ENCODE data around the gene FGF2. TPM values are rescaled to one million over a fixed set of nuclear protein-coding genes. Genes with fewer than 3 reads are reported as not detected.
"Not testable (repeated sequence)": the region's sequence is repeated elsewhere in the genome, so short reads cannot be mapped to it uniquely, and the experiment has no call there.

FGF2 gene
- total RNA-seq = 17.8 and 19.9 TPM in 2 replicates

DNA sequence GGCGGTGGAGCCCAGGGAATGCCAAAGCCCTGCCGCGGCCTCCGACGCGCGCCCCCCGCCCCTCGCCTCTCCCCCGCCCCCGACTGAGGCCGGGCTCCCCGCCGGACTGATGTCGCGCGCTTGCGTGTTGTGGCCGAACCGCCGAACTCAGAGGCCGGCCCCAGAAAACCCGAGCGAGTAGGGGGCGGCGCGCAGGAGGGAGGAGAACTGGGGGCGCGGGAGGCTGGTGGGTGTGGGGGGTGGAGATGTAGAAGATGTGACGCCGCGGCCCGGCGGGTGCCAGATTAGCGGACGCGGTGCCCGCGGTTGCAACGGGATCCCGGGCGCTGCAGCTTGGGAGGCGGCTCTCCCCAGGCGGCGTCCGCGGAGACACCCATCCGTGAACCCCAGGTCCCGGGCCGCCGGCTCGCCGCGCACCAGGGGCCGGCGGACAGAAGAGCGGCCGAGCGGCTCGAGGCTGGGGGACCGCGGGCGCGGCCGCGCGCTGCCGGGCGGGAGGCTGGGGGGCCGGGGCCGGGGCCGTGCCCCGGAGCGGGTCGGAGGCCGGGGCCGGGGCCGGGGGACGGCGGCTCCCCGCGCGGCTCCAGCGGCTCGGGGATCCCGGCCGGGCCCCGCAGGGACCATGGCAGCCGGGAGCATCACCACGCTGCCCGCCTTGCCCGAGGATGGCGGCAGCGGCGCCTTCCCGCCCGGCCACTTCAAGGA lies at the start of gene FGF2:
Gene FGF2 (plus strand): TSS at position 279 of the 705 bp plus-strand sequence. CDS start 344 bp downstream, at position 623.
- intact Hi-C loops (cut with micrococcal nuclease) = loop anchor here (5.0 kb wide), 2 partner anchors 114 to 209 kb away; no protein-coding TSS in a partner anchor
- Mint-ChIP-seq H3K27me3 (ENCODE audit: insufficient read depth) (peaks cover 37% of the 10 kb centered on the region), H3K36me3 (ENCODE audit: low read depth) (no peaks in the 10 kb centered on the region), H3K27ac (peak within 1 kb of the TSS; percentile 64), H3K4me1 (ENCODE audit: low read depth) (peaks cover 34% of the 10 kb centered on the region), H3K9me3 (no peaks in the 10 kb centered on the region), H3K4me3 (peak within 1 kb of the TSS; percentile 78)
- DNase-seq (ENCODE audit: low spot score) = peak; percentile 17

GRCh38 chr4:122776916-122777315 lies 49.7 kb upstream of the FGF2 start:
- intact Hi-C loops (cut with micrococcal nuclease) = no loop called here
- H3K36me3 Mint-ChIP-seq (ENCODE audit: low read depth) = no peaks in the 10 kb centered on the region
- H3K4me3 Mint-ChIP-seq = no peak overlapping the region
- H3K9me3 Mint-ChIP-seq = no peaks in the 10 kb centered on the region
- H3K27ac Mint-ChIP-seq = no peak overlapping the region
- H3K27me3 Mint-ChIP-seq (ENCODE audit: insufficient read depth) = peaks cover 9% of the 10 kb centered on the region
- no peak for DNase-seq (ENCODE audit: low spot score)
- H3K4me1 Mint-ChIP-seq (ENCODE audit: low read depth) = peaks cover 5% of the 10 kb centered on the region

- DNase-seq (ENCODE audit: low spot score) = no peak
- no peaks in the 10 kb centered on the region for H3K9me3 Mint-ChIP-seq
- no peak overlapping the region for H3K27ac Mint-ChIP-seq
- intact Hi-C loops (cut with micrococcal nuclease) = no loop called here
- peaks cover 5% of the 10 kb centered on the region for H3K4me1 Mint-ChIP-seq (ENCODE audit: low read depth)
- H3K4me3 Mint-ChIP-seq = no peak overlapping the region
- H3K36me3 Mint-ChIP-seq (ENCODE audit: low read depth) = no peaks in the 10 kb centered on the region
- H3K27me3 Mint-ChIP-seq (ENCODE audit: insufficient read depth) = peaks cover 9% of the 10 kb centered on the region
Observed at GRCh38 chr4:122777846-122778673, 48.6 kb upstream of the FGF2 start.

GRCh38 chr4:122781486-122781885 lies 45.1 kb upstream of the FGF2 start:
- no peak overlapping the region for H3K27ac Mint-ChIP-seq
- no peak for DNase-seq (ENCODE audit: low spot score)
- intact Hi-C loops (cut with micrococcal nuclease) = no loop called here

GRCh38 chr4:122783301-122784215 lies 43.1 kb upstream of the FGF2 start:
- Mint-ChIP-seq H3K27me3 (ENCODE audit: insufficient read depth) (peaks cover 11% of the 10 kb centered on the region), H3K4me1 (ENCODE audit: low read depth) (peaks cover 40% of the 10 kb centered on the region), H3K4me3 (peak overlapping the region; percentile 13), H3K9me3 (peaks cover 5% of the 10 kb centered on the region), H3K36me3 (ENCODE audit: low read depth) (peaks cover 2% of the 10 kb centered on the region), H3K27ac (no peak overlapping the region)
- no peak for DNase-seq (ENCODE audit: low spot score)
- intact Hi-C loops (cut with micrococcal nuclease) = no loop called here

More at GRCh38 chr4:122781486-122781885, 45.1 kb upstream of the FGF2 start:
- peaks cover 38% of the 10 kb centered on the region for H3K4me1 Mint-ChIP-seq (ENCODE audit: low read depth)
- peaks cover 5% of the 10 kb centered on the region for H3K9me3 Mint-ChIP-seq
- H3K27me3 Mint-ChIP-seq (ENCODE audit: insufficient read depth) = peaks cover 14% of the 10 kb centered on the region
- H3K36me3 Mint-ChIP-seq (ENCODE audit: low read depth) = peaks cover 2% of the 10 kb centered on the region
- H3K4me3 Mint-ChIP-seq = no peak overlapping the region

DNA sequence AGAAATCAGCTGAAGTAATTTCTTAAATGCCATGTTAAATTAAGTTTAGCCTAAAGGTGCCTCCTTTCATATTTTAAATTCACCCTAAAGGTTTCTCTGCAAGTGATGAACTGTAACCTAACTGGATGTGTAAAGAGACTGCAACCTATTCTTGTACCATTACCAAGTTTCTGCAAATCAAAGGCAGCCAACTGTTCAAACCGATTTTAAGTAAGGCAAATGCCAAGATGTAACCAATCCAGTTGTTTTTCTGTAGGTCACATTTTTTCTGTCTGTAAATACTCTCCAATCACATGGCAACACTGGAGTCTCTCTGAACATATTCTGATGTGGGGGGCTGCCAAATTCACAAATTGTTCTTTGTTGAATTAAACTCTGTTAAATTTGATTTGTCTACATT lies 42.4 kb upstream of the FGF2 start:
- Mint-ChIP-seq H3K36me3 (ENCODE audit: low read depth) (peaks cover 2% of the 10 kb centered on the region), H3K27ac (no peak overlapping the region), H3K4me3 (no peak overlapping the region), H3K9me3 (peaks cover 5% of the 10 kb centered on the region), H3K4me1 (ENCODE audit: low read depth) (peaks cover 40% of the 10 kb centered on the region), H3K27me3 (ENCODE audit: insufficient read depth) (peaks cover 11% of the 10 kb centered on the region)
- no peak for DNase-seq (ENCODE audit: low spot score)
- intact Hi-C loops (cut with micrococcal nuclease) = no loop called here

DNA sequence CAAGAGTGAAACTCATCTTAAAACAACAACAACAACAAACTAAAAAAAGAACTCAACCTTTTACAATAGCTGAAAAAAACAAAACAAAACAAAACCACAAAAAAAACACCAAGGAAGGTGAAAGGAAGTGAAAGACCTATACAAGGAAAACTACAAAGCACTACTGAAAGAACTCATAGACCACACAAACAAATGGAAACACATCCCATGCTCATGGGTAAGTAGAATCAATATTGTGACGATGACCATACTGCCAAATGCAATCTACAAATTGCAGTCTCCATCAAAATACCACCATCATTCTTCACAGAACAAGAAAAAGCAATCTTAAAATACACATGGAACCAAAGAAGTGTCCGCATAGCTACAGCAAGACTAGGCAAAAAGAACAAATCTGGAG lies 41.5 kb upstream of the FGF2 start:
- Mint-ChIP-seq H3K36me3 (ENCODE audit: low read depth) (peaks cover 2% of the 10 kb centered on the region), H3K4me1 (ENCODE audit: low read depth) (peaks cover 40% of the 10 kb centered on the region), H3K4me3 (peak overlapping the region; percentile 17), H3K9me3 (peaks cover 5% of the 10 kb centered on the region), H3K27me3 (ENCODE audit: insufficient read depth) (peaks cover 11% of the 10 kb centered on the region), H3K27ac (peak overlapping the region; percentile 87)
- no peak for DNase-seq (ENCODE audit: low spot score)
- intact Hi-C loops (cut with micrococcal nuclease) = no loop called here

DNA sequence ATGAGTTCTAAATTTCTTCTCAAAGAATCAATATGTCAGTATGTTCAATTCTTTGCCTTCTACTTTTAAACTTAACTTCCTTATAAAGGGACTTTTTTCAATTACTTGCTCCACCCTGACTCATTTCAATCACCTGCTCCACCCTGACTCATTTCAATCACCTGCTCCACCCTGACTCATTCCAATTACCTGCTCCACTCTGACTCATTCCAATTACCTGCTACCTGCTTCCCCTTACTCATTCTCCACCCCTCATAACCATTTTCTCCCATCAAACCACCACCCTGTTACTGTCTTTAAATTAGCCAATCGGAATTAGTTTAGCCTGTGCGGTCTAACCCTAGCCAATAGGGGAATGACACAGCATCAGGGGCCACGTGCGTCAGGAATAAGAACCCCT lies 40.3 kb upstream of the FGF2 start:
- peaks cover 40% of the 10 kb centered on the region for H3K4me1 Mint-ChIP-seq (ENCODE audit: low read depth)
- intact Hi-C loops (cut with micrococcal nuclease) = loop anchor here (1.0 to 2.0 kb wide), 5 partner anchors 21 to 124 kb away; no protein-coding TSS in a partner anchor
- H3K27ac Mint-ChIP-seq = peak overlapping the region; percentile 87
- not testable (repeated sequence) for H3K9me3 Mint-ChIP-seq; H3K4me3 Mint-ChIP-seq; H3K36me3 Mint-ChIP-seq (ENCODE audit: low read depth); DNase-seq (ENCODE audit: low spot score)
- peaks cover 11% of the 10 kb centered on the region for H3K27me3 Mint-ChIP-seq (ENCODE audit: insufficient read depth)

GRCh38 chr4:122786920-122787319 lies 39.7 kb upstream of the FGF2 start:
- intact Hi-C loops (cut with micrococcal nuclease) = loop anchor here (1.0 to 2.0 kb wide), 5 partner anchors 20 to 125 kb away; no protein-coding TSS in a partner anchor
- not testable (repeated sequence) for H3K4me3 Mint-ChIP-seq; H3K27ac Mint-ChIP-seq; H3K27me3 Mint-ChIP-seq (ENCODE audit: insufficient read depth); H3K9me3 Mint-ChIP-seq; H3K36me3 Mint-ChIP-seq (ENCODE audit: low read depth); DNase-seq (ENCODE audit: low spot score)
- peaks cover 35% of the 10 kb centered on the region for H3K4me1 Mint-ChIP-seq (ENCODE audit: low read depth)

GRCh38 chr4:122787940-122788339 lies 38.7 kb upstream of the FGF2 start:
- H3K4me3 Mint-ChIP-seq = no peak overlapping the region
- H3K9me3 Mint-ChIP-seq = peaks cover 5% of the 10 kb centered on the region
- peaks cover 35% of the 10 kb centered on the region for H3K4me1 Mint-ChIP-seq (ENCODE audit: low read depth)
- no peak overlapping the region for H3K27ac Mint-ChIP-seq
- intact Hi-C loops (cut with micrococcal nuclease) = loop anchor here (2.0 kb wide), 1 partner anchor 19 kb away; no protein-coding TSS in a partner anchor
- peaks cover 2% of the 10 kb centered on the region for H3K36me3 Mint-ChIP-seq (ENCODE audit: low read depth)
- no peak for DNase-seq (ENCODE audit: low spot score)
- peaks cover 8% of the 10 kb centered on the region for H3K27me3 Mint-ChIP-seq (ENCODE audit: insufficient read depth)

DNA sequence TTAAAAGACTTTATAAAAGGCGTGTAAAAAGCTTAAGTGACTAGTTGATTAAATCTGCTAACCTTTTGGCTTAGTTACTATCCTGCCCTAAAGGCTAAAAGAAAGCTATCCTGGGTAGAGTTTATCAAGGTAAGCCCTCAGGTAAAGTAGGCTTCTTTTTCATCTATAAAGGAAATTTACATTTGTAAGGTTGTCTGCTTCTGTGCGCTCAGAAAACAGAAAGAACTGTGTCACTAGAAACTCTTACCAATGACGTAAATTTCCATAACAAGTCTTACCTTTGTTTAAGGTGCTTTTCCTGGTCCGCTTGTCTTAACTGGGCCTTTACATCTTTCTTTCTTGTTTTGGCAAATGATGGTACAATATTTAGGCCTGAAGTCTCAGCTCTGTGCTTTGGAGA lies 37.7 kb upstream of the FGF2 start:
- Mint-ChIP-seq H3K27me3 (ENCODE audit: insufficient read depth) (peaks cover 3% of the 10 kb centered on the region), H3K36me3 (ENCODE audit: low read depth) (peaks cover 2% of the 10 kb centered on the region), H3K9me3 (peaks cover 5% of the 10 kb centered on the region), H3K4me3 (no peak overlapping the region), H3K4me1 (ENCODE audit: low read depth) (peaks cover 27% of the 10 kb centered on the region), H3K27ac (no peak overlapping the region)
- intact Hi-C loops (cut with micrococcal nuclease) = no loop called here
- no peak for DNase-seq (ENCODE audit: low spot score)

DNA sequence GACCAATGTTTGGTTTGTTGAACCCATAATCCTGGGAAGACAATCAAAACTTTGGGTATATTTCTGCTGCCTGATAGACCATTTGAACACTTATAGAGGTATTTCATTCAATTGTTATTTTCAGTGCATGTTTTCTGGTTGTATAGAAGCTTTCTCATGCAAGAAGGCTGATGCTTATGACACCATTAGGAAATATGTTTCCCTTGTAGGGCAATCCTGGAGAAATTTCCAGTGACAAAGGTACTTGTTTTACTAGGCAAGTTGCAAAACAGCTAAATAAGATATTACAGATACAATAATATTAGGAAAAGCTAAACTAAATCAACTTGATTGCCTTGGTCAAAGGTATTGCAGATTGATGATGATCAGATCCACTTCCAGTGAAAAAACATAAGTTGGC lies 32.8 kb upstream of the FGF2 start:
- Mint-ChIP-seq H3K4me3 (no peak overlapping the region), H3K4me1 (ENCODE audit: low read depth) (peaks cover 10% of the 10 kb centered on the region), H3K27me3 (ENCODE audit: insufficient read depth) (no peaks in the 10 kb centered on the region), H3K36me3 (ENCODE audit: low read depth) (no peaks in the 10 kb centered on the region), H3K27ac (no peak overlapping the region), H3K9me3 (no peaks in the 10 kb centered on the region)
- intact Hi-C loops (cut with micrococcal nuclease) = no loop called here
- no peak for DNase-seq (ENCODE audit: low spot score)

Data from activated T-helper 1 cell treated with anti-CD3 and anti-CD28 coated beads, Interleukin-12 subunit alpha, Interleukin-12 subunit beta, Interleukin-2, Interleukin-4 antibody, amounts not matched to agents 30 ng/mL and 10 ng/mL and 1 ng/mL, durations not matched to agents 14 hours and 24 hours and 36 hours (primary cell).